A673 (cell line): Measurements from ENCODE around the gene HAND1.

ENCODE experiments used
- CTCF ChIP-seq: fragments of 300-800, 200-600 bp; sonication (generic); conservative IDR thresholded peaks from 2 replicates; pipeline ENCODE4 v1.5.1; 2017; ENCODE audit warnings: low read depth, mild to moderate bottlenecking, antibody characterized with exemption, low read length, moderate library complexity, mixed read lengths
- EZH2 ChIP-seq: fragments of 200-600 bp; sonication (generic); IDR thresholded peaks from 2 replicates; pipeline ENCODE4 v1.6.1; 2017; ENCODE audit warnings: borderline replicate concordance, low read depth, mild to moderate bottlenecking, mixed read lengths, antibody characterized with exemption, low read length; ENCODE audit not compliant: poor library complexity, severe bottlenecking

GRCh38 chr5:154526231-154527226 lies 48.5 kb upstream of the HAND1 start:
- TF ChIP-seq CTCF (no peak), EZH2 (no peak)
